Colon (tissue), 2 donors: ENCODE data around the gene TRPT1.
"Not testable (repeated sequence)": the region's sequence is repeated elsewhere in the genome, so short reads cannot be mapped to it uniquely, and the experiment has no call there.

Source experiments
- FAIRE-seq: peaks from 2 replicates; lab custom pipeline; 2012; peaks lifted over from hg19 to GRCh38; lab: Jason Lieb, UNC
- donor health status: control.
- donor health status: control.

Gene TRPT1

GRCh38 chr11:64258356-64258755, 32.4 kb upstream of the TRPT1 start:
- no peak for FAIRE-seq

DNA sequence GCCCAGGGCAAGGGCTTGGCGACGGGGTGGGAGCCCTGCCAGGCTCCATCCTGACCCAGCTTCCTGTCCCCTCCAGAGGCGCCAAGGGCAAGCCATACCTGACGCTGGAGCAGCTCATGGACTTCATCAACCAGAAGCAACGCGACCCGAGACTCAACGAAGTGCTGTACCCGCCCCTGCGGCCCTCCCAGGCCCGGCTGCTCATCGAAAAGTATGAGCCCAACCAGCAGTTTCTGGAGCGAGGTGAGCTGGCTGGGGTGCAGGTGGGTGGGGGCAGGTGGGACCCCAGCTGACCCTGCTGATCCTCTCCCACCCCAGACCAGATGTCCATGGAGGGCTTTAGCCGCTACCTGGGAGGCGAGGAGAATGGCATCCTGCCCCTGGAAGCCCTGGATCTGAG, 30.3 kb upstream of the TRPT1 start:
- FAIRE-seq = no peak

GRCh38 chr11:64255135-64256128, 29.4 kb upstream of the TRPT1 start:
- no peak for FAIRE-seq

DNA sequence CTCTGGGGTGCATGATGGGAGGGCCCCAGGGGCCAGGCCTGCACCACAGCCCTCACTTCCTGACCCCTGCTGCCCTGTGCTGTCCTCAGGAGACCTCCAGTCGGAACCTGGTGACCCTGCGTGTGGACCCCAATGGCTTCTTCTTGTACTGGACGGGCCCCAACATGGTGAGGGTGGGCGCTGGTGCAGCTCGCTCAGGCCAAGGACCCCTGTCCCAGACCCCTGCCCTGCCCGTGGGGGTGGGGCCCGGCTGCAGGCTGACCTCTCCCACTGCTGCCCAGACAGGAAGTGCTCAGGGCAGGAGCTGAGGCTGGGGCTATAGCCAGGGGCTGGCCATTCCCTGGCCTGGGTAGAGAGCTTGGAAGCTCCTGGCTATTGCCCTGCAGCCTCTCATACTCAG, 28.3 kb upstream of the TRPT1 start:
- FAIRE-seq = no peak

DNA sequence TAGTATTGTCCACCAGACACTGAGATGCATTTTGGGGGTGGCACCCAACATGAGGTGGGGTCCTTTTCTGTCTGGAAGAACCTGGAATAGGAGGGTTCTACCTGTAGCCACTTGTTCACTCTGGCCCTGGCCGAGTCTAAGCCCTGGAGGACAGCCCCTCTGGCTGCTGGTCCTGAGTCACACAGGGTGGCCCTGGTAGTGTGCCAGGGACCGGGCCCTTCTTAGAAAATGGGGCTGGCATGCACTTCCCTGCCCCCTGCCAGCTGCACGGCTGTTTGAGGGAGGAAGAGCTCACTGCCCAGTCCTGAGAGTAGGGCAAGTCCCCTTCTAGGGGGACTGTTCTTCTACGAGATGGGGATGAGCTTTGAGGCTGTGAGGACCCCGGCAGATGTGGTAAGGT, 27.5 kb upstream of the TRPT1 start:
- no peak for FAIRE-seq

- no peak for FAIRE-seq
Measured at GRCh38 chr11:64253043-64253442, 27.1 kb upstream of the TRPT1 start.

- FAIRE-seq = no peak
Measured at GRCh38 chr11:64252003-64252872, 26.3 kb upstream of the TRPT1 start.

GRCh38 chr11:64251753-64252002, 25.7 kb upstream of the TRPT1 start:
- no peak for FAIRE-seq

DNA sequence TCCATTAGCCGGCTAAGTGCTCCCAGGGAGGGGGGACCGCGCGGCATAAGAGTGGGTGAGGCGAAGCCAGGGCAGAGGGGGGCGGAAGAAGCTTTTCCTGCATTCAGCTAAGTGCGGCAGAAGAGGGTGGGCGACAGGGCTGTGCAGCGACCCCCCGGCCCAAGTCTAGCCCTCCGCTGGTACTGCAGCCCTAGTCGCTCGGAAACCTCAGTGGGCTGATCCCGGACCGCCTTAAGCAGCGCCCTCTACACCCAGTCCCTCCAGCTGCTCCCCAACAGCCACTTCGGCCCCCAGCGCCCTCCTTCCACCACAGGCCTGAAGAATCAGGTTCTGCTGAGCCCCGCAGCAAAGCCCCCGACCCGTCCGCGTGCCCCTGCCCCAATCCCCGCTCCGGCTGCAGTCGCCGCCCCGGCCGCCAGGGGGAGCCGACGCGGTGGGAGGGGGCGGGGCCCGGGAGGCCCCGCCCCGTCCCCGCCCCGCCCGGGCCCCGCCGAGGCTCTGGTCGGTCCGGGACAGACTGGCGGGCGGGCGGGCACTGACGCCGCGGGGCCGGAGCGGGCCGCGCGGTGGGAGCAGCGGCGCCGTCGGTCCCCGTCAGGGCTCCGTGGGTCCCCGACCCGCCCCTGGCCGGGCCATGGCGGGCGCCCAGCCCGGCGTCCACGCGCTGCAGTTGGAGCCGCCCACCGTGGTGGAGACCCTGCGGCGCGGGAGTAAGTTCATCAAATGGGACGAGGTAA, 25.2 kb upstream of the TRPT1 start, which contains the start of gene PLCB3:
PLCB3 (plus strand) TSS at position 515 of the 737 bp plus-strand sequence; CDS start at position 635, 120 bp downstream.
- FAIRE-seq = no peak

- no peak for FAIRE-seq
Measured at GRCh38 chr11:64250415-64251015, 24.5 kb upstream of the TRPT1 start.

DNA sequence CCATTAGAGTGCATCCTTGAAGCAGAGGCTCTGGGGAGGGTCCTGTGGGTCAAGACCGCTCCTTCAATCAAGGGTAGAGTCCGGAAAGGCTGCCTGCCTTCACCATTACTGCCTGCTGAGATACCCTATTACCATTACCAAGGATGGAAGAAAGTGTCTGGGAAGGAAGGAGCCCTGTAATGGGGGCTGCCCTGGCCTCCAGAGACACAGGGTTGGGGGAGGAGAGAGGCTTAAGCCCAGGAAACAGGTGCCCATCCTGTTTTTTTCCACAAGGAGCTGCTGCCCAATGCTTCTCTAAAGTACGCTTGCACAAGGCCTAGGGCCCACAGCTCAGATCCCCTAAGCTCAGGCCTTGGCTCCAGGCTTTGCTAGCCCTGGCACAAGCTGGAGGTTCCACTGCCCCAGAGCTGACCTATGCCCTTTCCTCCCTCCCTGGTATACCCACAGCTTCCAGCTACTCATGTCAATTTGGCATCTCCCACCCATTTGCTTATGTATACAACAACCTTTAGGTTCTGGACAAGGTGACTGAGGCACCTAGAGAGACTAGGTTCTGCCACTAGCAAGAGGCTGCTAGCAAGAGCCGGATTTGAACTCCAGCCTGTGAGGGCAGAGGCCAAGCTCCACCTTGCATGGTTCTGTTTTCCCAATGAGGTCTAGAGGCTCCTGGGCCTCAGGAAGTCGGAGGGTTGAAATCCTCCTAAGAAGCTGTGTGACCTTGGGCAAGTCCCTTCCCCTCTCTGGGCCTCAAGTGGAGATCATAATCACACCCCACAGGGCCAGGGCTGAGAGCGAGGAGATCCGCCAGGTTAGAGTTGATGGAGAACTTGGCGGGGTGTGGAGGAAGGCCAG, 23.8 kb upstream of the TRPT1 start:
- FAIRE-seq = no peak

DNA sequence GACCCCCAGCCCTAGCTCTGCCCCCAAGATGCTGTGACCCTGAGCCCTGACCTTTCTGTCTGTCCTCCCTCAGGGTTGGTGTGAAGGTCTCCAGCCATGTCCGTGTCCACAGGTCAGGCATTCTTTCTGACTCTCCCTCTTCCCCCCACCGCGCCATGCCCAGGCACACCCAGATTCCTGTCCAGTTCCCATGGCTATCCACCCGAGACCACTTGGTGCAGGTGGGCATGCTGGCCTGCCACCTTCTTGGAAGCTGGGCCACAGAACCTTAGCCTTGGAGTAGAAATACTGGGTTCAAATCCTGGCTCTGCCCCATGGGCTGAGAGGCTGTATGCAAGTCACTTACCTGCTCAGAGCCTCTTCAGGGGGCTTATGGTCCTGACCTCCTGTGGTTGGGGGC, 23.1 kb upstream of the TRPT1 start:
- FAIRE-seq = no peak

- no peak for FAIRE-seq
Measured at GRCh38 chr11:64248578-64248977, 22.6 kb upstream of the TRPT1 start.

DNA sequence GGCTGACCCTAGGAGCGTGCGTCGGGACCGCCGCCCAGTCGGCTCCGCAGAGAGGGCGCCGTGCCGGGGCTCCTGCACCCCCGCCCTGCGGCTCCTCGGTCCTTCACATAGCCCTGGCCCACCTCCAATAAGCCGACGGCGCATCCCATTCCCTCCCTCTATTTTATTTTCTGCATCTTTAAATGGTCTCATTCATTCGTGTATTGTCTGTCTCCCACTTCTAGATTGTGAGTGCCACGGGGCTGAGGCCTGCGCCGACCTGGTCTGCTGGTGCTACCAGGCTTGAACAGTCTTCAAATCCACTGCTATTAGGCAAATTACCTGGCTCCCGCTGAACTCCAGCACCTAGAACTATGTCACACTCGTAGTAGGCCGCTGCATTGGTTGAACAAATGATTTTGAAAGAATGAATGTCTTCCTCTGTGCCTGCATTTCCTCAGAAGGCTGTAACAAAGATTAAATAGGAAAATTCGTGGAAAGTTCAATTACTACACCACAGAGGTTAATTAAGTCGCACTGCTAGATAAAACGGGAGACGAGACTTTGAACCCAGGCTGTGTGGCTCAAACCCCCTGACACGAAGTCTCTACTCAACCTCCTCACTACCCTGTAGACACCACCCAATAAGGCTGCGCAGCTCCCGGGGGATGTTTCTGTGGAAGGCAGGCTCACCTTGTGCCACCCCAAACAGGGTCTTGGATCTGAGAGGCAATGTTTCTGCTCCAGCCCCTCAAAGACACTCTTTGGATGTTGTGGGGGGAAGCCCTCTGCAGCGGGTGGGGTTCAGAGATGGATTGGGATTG, 21.9 kb upstream of the TRPT1 start:
- FAIRE-seq = no peak

GRCh38 chr11:64246871-64247728, 21.1 kb upstream of the TRPT1 start, which contains the start of gene PPP1R14B:
TSS of gene PPP1R14B (minus strand) at chr11:64246943. CDS start at chr11:64246673, 270 bp downstream.
- FAIRE-seq = no peak

DNA sequence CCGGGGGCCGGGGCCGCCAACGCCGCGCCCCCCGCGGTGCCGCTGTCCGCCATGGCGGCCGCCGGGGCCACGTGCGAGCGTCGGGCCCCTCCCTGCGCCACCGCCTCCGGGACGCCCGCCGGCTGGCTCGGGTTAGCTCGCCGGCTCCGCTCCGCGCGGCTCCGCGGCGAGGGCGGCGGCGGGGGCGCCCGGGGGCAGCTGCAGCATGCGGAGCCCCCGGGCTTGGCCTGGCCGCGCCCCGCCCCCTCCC, 20.6 kb upstream of the TRPT1 start:
- FAIRE-seq = not testable (repeated sequence)

- no peak for FAIRE-seq
Measured at GRCh38 chr11:64245797-64246620, 20.0 kb upstream of the TRPT1 start.

DNA sequence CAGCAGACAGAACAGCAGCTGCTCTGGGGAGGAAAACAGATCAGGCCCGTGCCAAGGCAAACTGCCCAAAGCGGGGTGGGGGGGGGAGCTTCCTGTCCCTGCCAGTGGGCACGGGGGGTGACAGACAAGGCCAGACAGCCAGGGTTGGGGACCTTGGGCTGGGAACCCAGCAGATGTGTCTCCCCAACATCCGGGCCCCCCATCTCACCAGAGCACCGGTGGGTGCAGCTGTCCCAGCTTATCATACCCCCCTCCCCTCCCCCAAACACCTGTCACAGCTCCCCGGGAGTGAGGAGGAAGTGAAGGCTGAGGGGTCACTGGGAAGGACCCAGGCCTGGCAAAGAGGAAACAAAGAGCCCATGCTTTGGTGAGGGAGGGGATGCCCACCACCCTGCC, 19.4 kb upstream of the TRPT1 start:
- FAIRE-seq = no peak

DNA sequence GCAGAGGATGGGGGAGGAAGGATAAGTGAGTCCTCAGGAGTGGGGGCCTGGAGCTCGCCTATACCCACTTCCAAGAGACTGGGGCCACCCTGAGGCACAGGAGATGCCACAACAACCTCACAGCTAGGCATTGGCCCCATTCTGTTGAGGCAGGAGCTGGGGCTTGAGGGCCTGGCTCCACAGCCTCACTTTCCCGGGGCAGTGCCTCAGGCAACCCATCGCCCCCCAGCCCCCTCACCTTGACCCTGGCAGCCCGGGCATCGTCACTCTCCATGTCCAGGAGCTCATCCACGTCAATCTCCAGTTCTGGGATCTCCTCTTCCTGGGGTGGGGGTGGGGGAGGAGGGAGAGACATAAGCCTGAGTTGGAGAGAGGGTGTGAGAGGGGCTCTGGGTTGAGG, 19.0 kb upstream of the TRPT1 start:
- FAIRE-seq = no peak
